Measurements from ENCODE around the gene UCN. TPM values are rescaled to one million over a fixed set of nuclear protein-coding genes. Genes with fewer than 3 reads are reported as not detected.
"Not testable (repeated sequence)": the region's sequence is repeated elsewhere in the genome, so short reads cannot be mapped to it uniquely, and the experiment has no call there.

UCN gene
- total RNA-seq, 1 donor from 2014 or later = not detected

- peak within 1 kb of the TSS; percentile 80 for H3K4me3 ChIP-seq (ENCODE audit: low read depth, low read length)
- peak; percentile 49 for DNase-seq (ENCODE audit: low read depth)
- TF ChIP-seq CTCF (conservative IDR thresholded peaks at IDR 0.05; ENCODE audit: low read depth, low read length) = no peak
Observed at GRCh38 chr2:27322766-27323595, 14.7 kb upstream of the UCN start, which contains the start of gene MPV17. Gene MPV17, minus strand, starts transcription at chr2:27323097. Its CDS starts 580 bp downstream, at chr2:27322517.

GRCh38 chr2:27322301-27322765 lies 14.1 kb upstream of the UCN start:
- no peak for DNase-seq (ENCODE audit: low read depth)
- TF ChIP-seq CTCF (conservative IDR thresholded peaks at IDR 0.05; ENCODE audit: low read depth, low read length) = no peak
- peak overlapping the region; percentile 80 for H3K4me3 ChIP-seq (ENCODE audit: low read depth, low read length)

GRCh38 chr2:27320958-27321543 lies 12.8 kb upstream of the UCN start:
- peak overlapping the region; percentile 80 for H3K4me3 ChIP-seq (ENCODE audit: low read depth, low read length)
- peak; percentile 91 for DNase-seq (ENCODE audit: low read depth)
- peak; percentile 75 for TF ChIP-seq CTCF (conservative IDR thresholded peaks at IDR 0.05; ENCODE audit: low read depth, low read length)

- not testable (repeated sequence) for H3K4me3 ChIP-seq (ENCODE audit: low read depth, low read length); DNase-seq (ENCODE audit: low read depth)
Observed at GRCh38 chr2:27319839-27320238, 11.6 kb upstream of the UCN start.

GRCh38 chr2:27316655-27317412 lies 8.6 kb upstream of the UCN start:
- H3K4me3 ChIP-seq (ENCODE audit: low read depth, low read length) = no peak overlapping the region
- no peak for TF ChIP-seq CTCF (conservative IDR thresholded peaks at IDR 0.05; ENCODE audit: low read depth, low read length)
- DNase-seq (ENCODE audit: low read depth) = no peak

- DNase-seq (ENCODE audit: low read depth) = no peak
- TF ChIP-seq CTCF (conservative IDR thresholded peaks at IDR 0.05; ENCODE audit: low read depth, low read length) = no peak
- H3K4me3 ChIP-seq (ENCODE audit: low read depth, low read length) = no peak overlapping the region
Observed at GRCh38 chr2:27315122-27315521, 6.9 kb upstream of the UCN start.

GRCh38 chr2:27314709-27315108 lies 6.5 kb upstream of the UCN start:
- DNase-seq (ENCODE audit: low read depth) = no peak
- H3K4me3 ChIP-seq (ENCODE audit: low read depth, low read length) = no peak overlapping the region
- TF ChIP-seq CTCF (conservative IDR thresholded peaks at IDR 0.05; ENCODE audit: low read depth, low read length) = no peak

Measured in epithelial cell of proximal tubule (primary cell).